Erythroblast (primary cell): ENCODE measurements around the gene CRABP2.

Experiments used
- GATA1 ChIP-seq: IDR thresholded peaks from 2 replicates; pipeline ENCODE4 v1.6.1; 2011; ENCODE audit warnings: low read depth, mild to moderate bottlenecking, control low read depth, low read length, moderate library complexity
- POLR2A ChIP-seq: IDR thresholded peaks from 2 replicates; pipeline ENCODE4 v1.6.1; 2011; ENCODE audit warnings: mild to moderate bottlenecking, low read length

DNA sequence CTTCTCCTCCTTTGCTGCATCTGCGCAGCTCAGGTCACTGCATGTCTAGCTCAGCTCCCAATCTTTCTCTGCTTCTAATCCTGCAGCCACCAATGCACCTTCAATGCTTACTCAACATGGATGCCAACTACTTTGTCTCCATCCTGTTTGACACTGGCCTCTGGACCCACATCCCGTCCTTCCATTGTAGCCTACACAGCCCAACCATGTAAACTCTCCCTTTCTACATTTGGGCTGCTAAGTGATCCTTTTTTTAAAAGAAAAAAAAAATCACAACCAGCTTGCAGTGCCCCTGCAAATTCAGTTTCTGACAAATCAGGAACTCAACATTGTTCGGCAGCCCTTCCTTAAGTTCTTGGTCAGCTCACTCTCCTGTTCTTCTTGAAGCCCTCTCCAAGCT is 9.4 kb upstream of the CRABP2 start:
- TF ChIP-seq POLR2A (no peak), GATA1 (no peak)
